GM10847 (cell line): ENCODE results near the gene DCAF11.

Experiments used
- POLR2A ChIP-seq: IDR thresholded peaks from 2 replicates; pipeline ENCODE4 v1.6.1; 2011; ENCODE audit not compliant: insufficient read length; ENCODE audit errors: extremely low read depth

Gene DCAF11

DNA sequence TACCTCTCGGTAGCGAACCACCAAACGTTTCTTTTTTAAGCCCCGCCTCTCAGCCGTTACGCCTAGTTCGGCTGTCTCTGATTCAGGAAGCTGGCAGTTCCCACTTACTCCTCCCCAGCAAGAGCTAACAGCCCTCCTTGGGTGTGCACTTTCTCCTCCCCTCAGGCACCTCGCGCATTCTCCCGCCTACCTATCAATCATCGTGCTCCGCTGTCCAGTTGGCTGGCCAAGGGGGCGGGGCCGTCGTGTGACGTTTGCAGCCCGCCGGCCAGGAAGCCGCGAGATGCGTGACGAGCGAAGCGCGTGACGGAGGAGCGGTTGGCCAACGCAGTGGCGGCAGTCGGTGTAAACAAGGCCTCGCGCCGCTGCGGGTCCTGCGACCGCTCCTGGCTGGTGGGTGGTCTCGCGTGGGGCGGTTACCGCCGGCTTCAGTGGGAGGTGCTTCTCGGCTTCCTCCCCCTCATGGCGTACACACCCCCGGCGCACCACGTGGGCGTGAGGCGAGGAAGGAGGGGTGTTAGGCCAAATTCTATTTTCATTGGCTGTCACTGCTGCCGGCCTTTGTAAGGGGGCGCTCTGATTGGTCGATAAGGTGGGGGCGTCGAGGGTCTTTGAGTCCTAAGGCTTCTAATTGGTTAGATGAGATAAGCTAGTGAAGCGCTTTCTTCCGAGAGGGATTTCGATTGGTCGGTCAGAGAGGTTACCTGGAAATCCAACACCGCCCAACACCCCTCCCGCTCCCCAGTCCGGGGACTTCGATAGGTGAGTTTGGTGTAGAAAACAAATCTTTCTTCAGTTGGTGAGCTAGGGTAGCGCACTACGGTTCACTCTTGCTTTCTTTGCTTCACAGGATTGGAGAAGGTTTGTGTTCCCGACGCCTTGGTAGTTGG lies at the start of gene DCAF11, which contains the start of gene NRL:
Gene DCAF11 (plus strand): TSS at position 246 of the 890 bp plus-strand sequence. CDS start 818 bp downstream, outside the sequence.
Gene NRL (minus strand): TSS at position 418 of the 890 bp plus-strand sequence. CDS start 32,101 bp downstream, outside the sequence.
- TF ChIP-seq POLR2A, result peak; percentile 13

DNA sequence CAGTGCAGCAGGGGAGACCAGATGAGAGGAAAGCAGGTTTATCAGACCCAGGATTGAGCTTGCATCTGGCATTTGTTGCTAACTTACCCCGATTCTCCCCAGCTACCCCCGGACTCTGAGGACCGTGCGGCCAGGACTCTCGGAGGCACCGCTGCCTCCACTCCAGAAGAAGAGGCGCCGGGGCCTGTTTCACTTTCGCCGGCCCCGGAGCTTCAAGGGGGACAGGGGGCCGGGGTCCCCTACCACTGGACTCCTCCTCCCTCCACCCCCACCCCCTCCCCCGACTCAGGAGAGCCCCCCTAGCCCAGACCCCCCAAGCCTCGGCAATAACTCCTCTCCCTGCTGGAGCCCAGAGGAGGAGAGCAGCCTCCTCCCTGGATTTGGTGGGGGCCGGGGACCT lies 49.7 kb upstream of the DCAF11 start:
- no peak for TF ChIP-seq POLR2A

DNA sequence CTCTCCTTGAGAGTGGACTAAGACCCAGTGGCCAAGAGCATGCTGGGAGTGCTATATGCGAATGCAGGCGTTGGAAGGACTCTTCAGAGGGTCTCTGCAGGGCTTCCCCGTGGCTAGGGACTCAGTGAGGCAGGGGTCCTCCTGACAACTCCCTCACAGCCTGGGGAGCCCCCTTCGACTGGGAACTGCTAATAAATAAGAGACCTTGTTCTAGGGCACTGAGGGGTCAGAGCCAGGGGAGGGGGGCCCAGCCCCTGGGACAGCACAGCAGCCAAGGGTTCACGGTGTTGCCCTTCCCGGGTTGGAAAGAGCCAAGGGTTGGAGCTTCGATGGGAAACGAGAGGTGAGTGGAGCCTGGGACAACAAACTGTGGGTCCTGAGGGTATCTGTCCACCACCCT lies 49.2 kb upstream of the DCAF11 start:
- TF ChIP-seq POLR2A, result no peak

DNA sequence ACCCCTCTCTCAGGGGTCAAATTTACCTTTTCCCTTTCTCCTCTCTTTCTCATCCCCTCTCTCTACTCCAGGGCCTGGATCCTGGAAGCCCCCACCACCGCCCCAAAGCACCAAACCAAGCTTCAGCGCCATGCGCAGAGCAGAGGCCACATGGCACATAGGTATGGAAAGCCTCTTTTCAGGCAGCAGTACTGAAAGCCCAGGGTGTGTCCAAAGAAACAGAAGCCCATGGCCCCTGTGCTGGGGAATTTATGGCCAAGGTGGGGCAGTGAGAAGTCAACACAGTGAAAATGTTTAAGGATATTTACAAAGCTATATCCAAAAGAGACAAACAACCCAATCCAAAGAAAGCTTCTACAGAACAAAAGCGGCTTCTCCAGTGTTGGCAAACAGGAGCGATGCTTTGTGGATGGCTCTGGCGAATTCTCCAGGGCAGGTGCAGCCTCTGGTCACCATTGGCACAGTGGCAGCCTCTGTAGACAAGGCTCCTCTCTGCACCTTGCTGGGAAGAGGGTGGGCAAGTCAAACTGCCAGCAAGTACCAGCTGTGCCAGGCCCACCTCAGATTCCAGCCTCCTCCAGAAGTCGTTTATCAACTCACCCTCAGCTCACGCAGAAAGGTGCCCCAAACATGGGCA lies 48.0 kb upstream of the DCAF11 start:
- no peak for TF ChIP-seq POLR2A

DNA sequence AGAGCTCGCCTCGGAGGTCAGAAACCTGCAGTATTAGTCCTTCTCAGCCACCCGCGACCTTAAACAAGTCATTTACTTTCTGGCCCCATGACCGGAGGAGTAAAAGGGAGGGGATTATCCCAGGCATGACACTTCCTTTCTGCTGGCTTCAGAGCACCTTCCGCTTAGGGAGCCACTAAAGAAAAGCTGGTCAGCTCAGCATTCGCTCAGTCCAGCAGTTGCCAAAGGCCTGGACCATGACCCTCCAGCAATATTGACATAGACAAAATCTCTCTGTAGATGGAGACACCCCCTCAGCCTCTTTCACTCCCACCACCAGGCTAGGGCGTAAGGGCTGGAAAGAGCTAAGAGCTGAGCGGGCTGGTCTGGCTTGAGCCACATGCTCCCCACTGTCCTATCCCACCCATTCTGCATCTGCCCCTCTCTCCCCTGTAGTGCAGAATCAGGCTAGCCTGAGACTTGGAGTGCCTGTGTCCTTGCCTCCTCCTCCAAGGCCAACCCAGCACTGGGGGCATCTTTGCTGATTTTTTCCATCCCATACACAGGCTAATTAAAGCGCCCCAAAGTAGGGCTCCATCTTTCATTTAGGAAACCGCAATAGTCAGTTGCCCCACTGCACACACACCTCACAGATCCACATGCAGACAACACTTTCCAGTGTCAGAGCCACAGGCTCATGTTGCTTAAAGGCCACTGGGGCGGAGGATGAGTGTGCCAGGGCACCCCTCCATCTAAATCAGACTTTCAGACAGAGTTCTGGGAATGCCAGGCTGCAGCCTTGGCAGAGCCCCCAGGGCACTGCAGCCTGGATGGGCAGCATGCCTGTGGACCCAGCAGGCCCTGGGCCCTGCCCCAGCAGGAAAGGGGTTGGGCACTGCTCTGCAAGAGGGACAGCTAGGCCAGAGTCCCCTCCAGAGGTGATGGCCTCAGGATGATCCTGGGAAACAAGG lies 47.2 kb upstream of the DCAF11 start:
- TF ChIP-seq POLR2A, result no peak

DNA sequence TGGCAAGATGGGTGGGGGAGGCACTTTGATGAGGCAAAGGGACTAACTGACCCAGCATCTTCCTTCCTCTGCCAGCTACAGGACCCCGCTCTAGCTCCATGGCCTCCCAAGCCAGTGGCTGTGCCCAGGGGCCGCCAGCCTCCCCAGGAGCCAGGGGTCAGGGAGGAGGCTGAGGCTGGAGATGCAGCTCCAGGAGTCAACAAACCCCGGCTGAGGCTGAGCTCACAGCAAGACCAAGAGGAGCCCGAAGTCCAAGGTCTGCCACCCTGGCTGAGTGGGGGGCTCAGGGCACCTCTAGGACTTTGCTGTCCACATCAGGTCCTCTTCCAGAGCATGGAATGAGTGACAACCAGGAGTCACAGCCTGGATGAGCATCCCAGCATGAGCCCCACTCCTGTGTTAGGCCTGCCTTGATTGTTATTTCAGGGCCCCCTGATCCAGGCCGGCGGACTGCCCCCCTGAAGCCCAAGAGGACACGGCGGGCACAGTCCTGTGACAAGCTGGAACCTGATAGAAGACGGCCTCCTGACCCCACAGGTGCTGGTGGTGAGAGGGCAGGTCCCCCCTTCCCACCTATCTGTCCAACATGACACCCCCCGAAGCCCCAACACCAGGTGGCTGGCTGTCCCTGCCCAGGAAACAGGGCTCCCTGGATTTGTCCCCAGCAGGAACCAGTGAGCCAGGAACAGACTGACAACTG lies 45.7 kb upstream of the DCAF11 start:
- TF ChIP-seq POLR2A, result no peak

DNA sequence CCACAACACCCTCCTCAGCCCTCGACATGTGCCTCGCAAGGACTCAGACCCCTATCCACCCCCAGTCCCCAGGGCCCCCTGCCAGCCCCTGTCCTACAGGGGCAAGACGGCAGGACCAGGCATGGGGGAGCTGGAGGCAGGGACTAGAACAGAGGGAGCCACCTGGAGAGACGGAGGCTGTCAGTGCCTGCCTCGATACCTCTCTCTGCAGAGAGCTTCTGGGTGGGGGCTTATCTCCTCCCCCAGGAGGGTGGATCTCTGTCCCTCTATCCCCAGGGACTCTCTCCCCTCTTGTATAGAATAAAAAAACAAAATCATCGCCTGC lies 45.2 kb upstream of the DCAF11 start:
- no peak for TF ChIP-seq POLR2A

DNA sequence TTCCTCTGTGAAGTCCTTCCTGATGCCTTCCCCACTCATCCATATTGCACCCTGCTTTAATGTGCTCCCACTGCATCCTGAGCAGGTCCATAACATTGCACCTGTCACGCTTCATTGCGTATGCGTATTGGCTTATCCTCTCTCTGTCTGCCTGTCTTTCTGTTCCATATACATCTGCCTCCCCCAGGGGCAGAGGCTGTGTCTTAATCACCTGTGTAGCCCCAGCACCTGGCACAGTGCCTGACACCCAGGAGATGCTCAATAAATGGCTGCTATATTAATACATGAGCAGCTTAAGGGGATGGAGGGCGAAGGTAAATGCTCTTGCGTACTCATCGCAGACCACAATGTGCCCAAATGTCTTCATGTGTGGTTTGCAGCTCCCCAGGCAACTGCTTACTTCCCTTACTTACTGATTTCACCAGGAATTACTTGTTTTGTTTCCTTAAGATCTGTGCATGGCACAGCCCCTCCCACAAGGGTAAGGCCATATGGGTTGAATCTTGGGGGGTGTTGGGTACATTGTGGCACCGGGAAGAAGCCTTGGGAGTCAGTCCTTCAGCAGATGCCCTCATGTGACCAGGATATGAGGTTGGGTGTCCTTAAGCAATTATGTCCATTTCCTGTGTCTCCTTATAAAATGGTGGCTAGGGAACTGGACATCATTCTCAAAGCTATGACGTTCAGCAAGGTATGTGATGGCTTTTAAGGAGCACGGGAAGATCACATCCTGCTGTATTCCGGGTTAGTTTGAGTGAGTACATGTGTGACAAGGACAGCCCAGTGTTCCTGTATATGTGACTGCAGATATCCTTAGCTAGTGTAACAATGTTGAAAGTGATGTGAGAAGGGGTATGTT lies 44.1 kb upstream of the DCAF11 start:
- no peak for TF ChIP-seq POLR2A

DNA sequence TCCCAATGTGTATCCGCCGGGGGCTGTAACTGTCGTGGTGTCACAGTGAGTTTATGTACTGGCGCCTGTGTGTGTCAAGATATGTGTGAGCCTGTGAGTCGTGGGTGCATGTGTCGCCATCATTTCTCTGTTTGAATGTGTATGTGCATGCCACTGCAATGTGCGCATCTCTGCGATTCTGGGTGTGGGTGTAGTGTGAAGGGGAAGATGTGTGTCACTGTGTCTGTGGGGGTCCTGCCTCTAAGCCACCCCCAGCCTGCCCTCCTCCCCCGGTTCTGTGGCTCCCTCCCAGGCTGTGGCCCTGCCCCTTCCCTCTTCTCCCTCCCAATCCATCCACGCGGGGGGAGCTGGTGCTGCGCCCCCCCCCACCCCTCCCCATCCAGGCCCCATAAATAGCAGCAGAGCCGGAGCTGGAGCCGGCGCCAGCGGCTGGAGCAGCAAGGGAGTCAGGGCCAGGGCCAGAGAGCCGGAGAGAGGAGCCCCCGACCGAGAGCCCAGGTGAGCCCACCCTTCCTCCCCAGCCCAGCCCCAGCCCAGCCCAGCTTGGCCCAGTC lies 43.4 kb upstream of the DCAF11 start, which contains the start of gene CPNE6:
Gene CPNE6 (plus strand): TSS at position 419 of the 554 bp plus-strand sequence. CDS start 1,375 bp downstream, outside the sequence.
- TF ChIP-seq POLR2A, result no peak

DNA sequence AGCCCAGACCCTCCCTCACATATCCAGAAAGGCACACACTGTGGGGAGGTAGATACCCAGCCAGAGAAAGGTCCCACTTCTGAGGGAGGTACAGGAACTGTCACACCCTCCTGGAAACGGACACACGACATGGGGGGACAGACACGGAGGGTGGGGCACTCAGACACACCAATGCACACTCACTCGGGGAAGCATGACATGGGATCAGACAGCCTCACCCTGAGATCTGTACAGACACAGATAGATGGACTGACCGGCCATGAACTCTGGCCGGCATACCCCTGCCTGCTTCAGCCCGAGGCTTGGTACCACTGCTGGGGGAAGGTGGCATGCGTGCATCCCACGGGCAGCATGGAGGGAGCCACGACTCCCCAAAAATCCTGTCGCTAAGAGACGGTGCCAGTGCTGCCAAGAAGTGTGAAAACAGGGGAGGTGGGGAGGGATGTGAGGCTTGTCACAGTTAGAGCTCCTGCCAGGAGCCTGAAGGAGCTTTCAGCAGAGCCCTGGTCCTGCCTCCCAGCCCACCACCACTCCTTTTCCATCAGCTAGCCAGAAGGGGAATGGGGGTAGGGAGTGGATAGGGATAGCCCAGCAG lies 42.6 kb upstream of the DCAF11 start:
- no peak for TF ChIP-seq POLR2A

DNA sequence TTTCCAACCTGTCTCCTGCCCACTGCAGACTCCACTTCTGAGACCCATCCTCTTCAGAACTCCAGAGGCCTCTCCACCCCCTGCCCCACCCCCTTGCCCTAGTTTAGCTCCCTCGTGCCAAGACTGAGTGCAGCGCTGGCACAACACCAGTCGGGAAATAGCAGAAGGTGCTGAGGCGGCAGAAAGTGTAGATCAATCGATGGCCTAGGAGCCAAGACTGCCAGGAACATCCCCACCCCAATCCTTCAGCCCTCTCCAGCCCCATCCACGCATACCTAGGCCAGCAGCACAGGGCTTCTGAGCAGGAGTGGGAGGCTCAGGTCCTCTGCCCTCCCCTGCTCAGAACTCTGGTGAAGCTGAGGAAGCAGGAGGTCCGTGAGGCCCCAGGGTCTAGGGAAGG lies 42.1 kb upstream of the DCAF11 start:
- TF ChIP-seq POLR2A, result no peak

DNA sequence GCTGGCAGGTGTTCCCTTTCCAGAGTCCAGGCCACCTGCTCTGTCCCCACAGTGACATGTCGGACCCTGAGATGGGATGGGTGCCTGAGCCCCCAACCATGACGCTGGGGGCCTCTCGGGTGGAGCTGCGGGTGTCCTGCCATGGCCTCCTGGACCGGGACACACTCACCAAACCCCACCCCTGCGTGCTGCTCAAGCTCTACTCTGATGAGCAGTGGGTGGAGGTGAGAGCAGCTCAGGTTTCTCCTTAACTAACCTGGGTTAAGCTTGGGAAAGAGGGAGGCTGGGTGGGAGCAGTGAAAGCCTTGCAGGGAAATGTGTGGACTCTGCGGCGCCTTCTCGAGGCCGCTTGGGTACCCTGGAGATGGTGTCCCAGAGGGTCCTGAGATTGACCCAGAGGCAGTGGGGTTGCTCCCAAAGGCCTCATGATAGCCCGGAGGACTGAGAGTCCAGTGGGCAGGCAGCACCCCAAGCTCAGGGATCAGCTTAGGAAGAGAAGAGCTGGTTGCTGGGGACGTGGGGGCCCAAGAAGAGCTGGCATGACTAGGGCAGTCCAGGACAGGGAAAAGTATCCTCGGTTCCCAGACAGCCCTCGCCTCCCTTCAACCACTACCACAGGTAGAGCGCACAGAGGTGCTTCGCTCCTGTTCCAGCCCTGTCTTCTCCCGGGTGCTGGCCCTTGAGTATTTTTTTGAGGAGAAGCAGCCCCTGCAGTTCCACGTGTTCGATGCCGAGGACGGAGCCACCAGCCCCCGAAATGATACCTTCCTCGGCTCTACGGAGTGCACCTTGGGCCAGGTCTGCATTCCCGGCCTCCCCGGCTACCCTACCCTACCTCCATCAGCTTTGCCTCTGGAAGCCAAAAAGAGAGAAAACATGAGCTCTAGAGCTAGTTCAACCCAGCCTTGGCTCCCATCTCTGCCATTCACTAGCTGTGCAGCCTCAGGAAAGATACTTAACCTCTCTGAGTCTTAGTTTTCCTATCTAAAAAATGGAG lies 41.4 kb upstream of the DCAF11 start:
- TF ChIP-seq POLR2A, result no peak
